DND-41 (cell line): ENCODE results near the gene SPTSSA.

Experiments
- ATAC-seq: fragments of 200-7000 bp; cut with Tn5 transposase; 3 replicates; pipeline ENCODE4 v1.9.1; 2021; ENCODE audit warnings: low read depth; ENCODE audit not compliant: insufficient read depth
- DNase-seq: peaks from one replicate; pipeline ENCODE4 v3.0.0-alpha.2; 2020
- H2AFZ ChIP-seq: 2 replicates; pipeline ENCODE4 v1.6.0; 2012; ENCODE audit warnings: low read depth, low read length
- H3K27ac ChIP-seq: 2 replicates; pipeline ENCODE4 v1.5.1; 2012; ENCODE audit warnings: low read length, inconsistent platforms
- H3K27me3 ChIP-seq: fragments of 200-600 bp; sonication (generic); 2 replicates; pipeline ENCODE4 v1.6.0; 2012; ENCODE audit warnings: low read length, mild to moderate bottlenecking, inconsistent platforms; ENCODE audit not compliant: insufficient read depth, poor library complexity
- H3K36me3 ChIP-seq: 2 replicates; pipeline ENCODE4 v1.5.1; 2012; ENCODE audit warnings: low read length, inconsistent platforms; ENCODE audit not compliant: insufficient read depth
- H3K4me1 ChIP-seq: 2 replicates; pipeline ENCODE4 v1.5.1; 2012; ENCODE audit warnings: mild to moderate bottlenecking, low read length; ENCODE audit not compliant: insufficient read depth
- H3K4me2 ChIP-seq: 2 replicates; pipeline ENCODE4 v1.6.0; 2012; ENCODE audit warnings: mild to moderate bottlenecking, moderate library complexity, low read length, inconsistent platforms; ENCODE audit not compliant: insufficient read depth
- H3K4me3 ChIP-seq, 2 experiments: fragments of 200-600 bp in 1 of 2; shearing (Covaris generic) in 1 of 2; 2 replicates each; pipeline ENCODE4 v1.5.1; 2012 to 2016; ENCODE audit warnings: inconsistent platforms in 2 of 2, low read length in 2 of 2, mild to moderate bottlenecking in 2 of 2, low read depth in 1 of 2, moderate library complexity in 1 of 2
- H3K79me2 ChIP-seq: 2 replicates; pipeline ENCODE4 v1.6.0; 2012; ENCODE audit warnings: low read length, inconsistent platforms; ENCODE audit not compliant: insufficient read depth
- H3K9ac ChIP-seq: 2 replicates; pipeline ENCODE4 v1.6.0; 2012; ENCODE audit warnings: low read depth, mild to moderate bottlenecking, inconsistent platforms, low read length, moderate library complexity
- H3K9me3 ChIP-seq: 2 replicates; pipeline ENCODE4 v1.5.1; 2012; ENCODE audit warnings: low read length, moderate library complexity, mild to moderate bottlenecking, inconsistent platforms; ENCODE audit not compliant: insufficient read depth, severe bottlenecking
- H4K20me1 ChIP-seq: 2 replicates; pipeline ENCODE4 v1.6.0; 2012; ENCODE audit warnings: low read length; ENCODE audit not compliant: insufficient read depth
- CTCF ChIP-seq: IDR thresholded peaks from 2 replicates; pipeline ENCODE4 v1.5.1; 2012; ENCODE audit warnings: borderline replicate concordance, low read length, moderate library complexity, mild to moderate bottlenecking; ENCODE audit not compliant: poor library complexity, severe bottlenecking; ENCODE audit errors: extremely low read depth
- EZH2 ChIP-seq: IDR thresholded peaks from 3 replicates; pipeline ENCODE4 v1.6.1; 2012; ENCODE audit warnings: borderline replicate concordance, low read depth, mild to moderate bottlenecking, moderate library complexity, low read length, inconsistent platforms; ENCODE audit not compliant: severe bottlenecking

The SPTSSA gene

GRCh38 chr14:34426313-34427295, 35.4 kb downstream of the SPTSSA start:
- Histone ChIP-seq H3K9me3 (no peaks in the 10 kb centered on the region), H3K79me2 (no peaks in the 10 kb centered on the region), H3K4me2 (no peak overlapping the region), H3K4me3 (no peak overlapping the region), H2AFZ (no peak overlapping the region), H3K27ac (no peak overlapping the region), H3K4me1 (no peaks in the 10 kb centered on the region), H3K9ac (no peak overlapping the region), H3K27me3 (no peaks in the 10 kb centered on the region), H3K36me3 (no peaks in the 10 kb centered on the region), H4K20me1 (no peaks in the 10 kb centered on the region)
- ATAC-seq (no peak), DNase-seq (no peak)
- TF ChIP-seq EZH2 (no peak), CTCF (no peak)

GRCh38 chr14:34425095-34425851, 36.8 kb downstream of the SPTSSA start:
- Histone ChIP-seq H3K4me3 (no peak overlapping the region), H3K9me3 (no peaks in the 10 kb centered on the region), H2AFZ (no peak overlapping the region), H3K4me2 (no peak overlapping the region), H3K27me3 (no peaks in the 10 kb centered on the region), H3K4me1 (no peaks in the 10 kb centered on the region), H4K20me1 (no peaks in the 10 kb centered on the region), H3K27ac (no peak overlapping the region), H3K36me3 (no peaks in the 10 kb centered on the region), H3K9ac (no peak overlapping the region), H3K79me2 (no peaks in the 10 kb centered on the region)
- ATAC-seq = no peak
- no peak for DNase-seq
- TF ChIP-seq CTCF (no peak), EZH2 (no peak)

GRCh38 chr14:34424488-34424887, 37.6 kb downstream of the SPTSSA start:
- no peak for TF ChIP-seq EZH2
- TF ChIP-seq CTCF = no peak
- ATAC-seq = no peak
- DNase-seq = no peak
- Histone ChIP-seq H3K27me3 (no peaks in the 10 kb centered on the region), H4K20me1 (no peaks in the 10 kb centered on the region), H2AFZ (no peak overlapping the region), H3K4me3 (no peak overlapping the region), H3K79me2 (no peaks in the 10 kb centered on the region), H3K36me3 (no peaks in the 10 kb centered on the region), H3K9ac (no peak overlapping the region), H3K9me3 (no peaks in the 10 kb centered on the region), H3K27ac (no peak overlapping the region), H3K4me2 (no peak overlapping the region), H3K4me1 (no peaks in the 10 kb centered on the region)
